Measurements from ENCODE around the gene ATP7B.

ATP7B gene

DNA sequence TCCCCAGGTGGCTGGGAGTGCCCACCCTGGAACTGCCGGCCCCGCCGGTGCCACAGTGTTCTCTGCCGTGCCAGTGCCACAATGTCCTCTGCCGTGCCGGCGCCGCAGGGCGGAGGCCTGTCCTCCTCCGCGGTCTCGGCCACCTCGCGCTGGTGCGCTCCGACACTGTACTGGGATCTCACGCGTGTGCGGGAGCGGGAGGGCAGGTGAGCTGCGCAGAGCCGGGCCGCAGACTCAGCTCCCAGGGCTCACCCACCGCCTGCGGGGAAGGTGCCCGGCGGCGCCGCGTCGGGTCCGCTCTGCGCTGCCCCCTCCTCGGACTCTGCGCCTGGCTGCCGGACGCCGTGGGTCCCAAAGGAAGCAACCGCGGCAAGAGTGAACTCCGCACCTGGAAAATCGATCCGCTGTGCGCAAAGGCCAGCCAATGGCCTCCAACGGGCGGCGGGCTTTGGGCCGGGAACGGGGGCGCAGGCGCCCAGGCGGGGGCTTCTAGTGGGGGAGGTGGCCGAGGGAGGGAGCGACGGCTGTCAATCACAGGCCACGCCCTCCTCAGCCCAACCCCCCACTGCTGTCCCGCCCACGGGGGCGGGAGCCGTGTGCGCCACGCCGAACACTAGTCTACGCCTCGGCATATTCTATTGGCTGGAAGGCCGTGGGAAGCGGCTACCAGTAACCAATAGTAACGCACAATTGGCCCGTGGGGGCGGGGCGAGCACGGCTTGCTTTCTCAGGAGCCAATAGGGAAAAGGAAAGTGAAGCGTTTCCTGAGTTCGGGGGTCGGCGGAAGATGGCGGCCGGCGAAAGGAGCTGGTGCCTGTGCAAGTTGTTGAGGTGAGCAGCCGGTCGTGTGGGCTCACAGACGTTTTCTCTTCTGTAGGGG, 622 bp upstream of the ATP7B start, which contains the start of gene ALG11:
TSS of gene ALG11 (plus strand) at position 767 of the 880 bp plus-strand sequence. CDS start at position 788, 21 bp downstream.
- in situ Hi-C loops (cut with MboI; ENCODE audit: low pct_unique_long_range_greater_than_20kb, low sequenced_read_pairs), result no loop called here
- peak; percentile 99 for DNase-seq

GRCh38 chr13:52009946-52010345, 1.3 kb downstream of the ATP7B start:
- no peak for DNase-seq
- in situ Hi-C loops (cut with MboI; ENCODE audit: low pct_unique_long_range_greater_than_20kb, low sequenced_read_pairs), result no loop called here

- in situ Hi-C loops (cut with MboI; ENCODE audit: low pct_unique_long_range_greater_than_20kb, low sequenced_read_pairs), result no loop called here
- DNase-seq, result no peak
Measured at GRCh38 chr13:52006523-52007245, 4.6 kb downstream of the ATP7B start.

GRCh38 chr13:52005841-52006522, 5.3 kb downstream of the ATP7B start:
- in situ Hi-C loops (cut with MboI; ENCODE audit: low pct_unique_long_range_greater_than_20kb, low sequenced_read_pairs), result no loop called here
- no peak for DNase-seq

DNA sequence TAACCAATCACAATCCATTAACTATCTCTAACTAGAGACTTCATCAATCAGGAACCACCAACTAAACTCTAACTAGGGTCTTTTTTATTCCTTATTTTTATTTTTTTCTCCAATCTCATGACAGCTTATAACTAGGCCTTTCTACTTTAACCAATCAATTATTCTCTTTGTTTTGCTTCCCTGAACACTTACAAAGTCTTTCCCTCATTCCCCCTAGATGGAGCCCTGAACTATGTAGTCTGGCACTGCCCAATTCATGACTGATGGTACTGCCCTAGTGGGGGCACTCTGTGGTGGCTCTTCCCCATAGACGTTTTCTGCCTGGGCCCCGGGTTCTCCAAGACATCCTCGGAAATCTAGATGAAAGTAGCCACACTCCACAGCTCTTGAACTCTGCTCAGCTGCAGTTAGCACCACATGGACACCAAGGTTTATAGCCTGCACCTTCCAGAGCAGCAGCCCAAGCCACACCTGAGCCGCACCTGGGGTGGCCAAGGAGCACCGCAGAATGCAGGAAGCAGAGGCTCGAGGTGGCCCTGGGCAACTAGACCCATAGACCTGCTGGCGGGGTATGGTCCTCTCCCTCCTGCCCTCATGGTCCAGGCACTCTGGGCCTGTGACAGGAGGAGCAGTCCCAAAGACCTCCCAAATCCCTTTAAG, 6.6 kb downstream of the ATP7B start:
- no peak for DNase-seq
- in situ Hi-C loops (cut with MboI; ENCODE audit: low pct_unique_long_range_greater_than_20kb, low sequenced_read_pairs), result no loop called here

DNA sequence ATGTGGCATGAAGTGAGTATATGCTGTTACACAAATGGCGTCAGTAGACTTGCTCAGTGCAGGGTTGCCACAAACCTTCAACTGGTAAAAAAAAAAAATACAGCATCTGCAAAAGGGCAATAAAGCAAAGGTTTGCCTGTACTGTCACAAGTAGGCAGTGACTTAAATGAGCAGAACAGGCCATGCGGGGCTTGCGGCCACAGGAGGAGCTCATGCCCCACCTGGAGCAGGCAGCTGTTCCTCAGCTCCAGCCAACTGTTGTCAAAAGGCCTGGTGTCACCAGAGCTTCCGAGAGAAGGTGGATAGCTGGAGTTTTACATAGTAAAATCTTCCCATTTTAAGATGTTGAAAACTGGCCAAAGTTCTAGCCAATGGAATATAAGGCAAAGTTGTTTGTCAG, 7.7 kb downstream of the ATP7B start:
- in situ Hi-C loops (cut with MboI; ENCODE audit: low pct_unique_long_range_greater_than_20kb, low sequenced_read_pairs), result no loop called here
- no peak for DNase-seq

DNA sequence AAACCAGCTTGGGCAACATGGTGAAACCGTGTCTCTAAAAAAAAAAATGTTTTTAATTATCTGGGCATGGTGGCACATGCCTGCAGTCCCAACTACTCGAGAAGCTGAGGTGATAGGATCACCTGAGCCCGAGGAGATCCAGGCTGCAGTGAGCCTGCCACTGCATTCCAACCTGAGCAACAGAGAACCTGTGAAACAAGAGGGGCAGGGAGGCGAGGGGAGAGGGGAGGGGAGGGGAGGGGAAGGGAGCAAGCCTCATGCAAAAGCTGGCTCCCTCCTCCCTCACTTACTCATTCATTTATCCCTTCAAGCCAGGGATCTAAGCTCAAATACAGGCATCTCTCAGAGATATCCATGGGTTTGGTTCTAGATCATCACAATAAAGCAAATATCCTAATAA, 8.9 kb downstream of the ATP7B start:
- in situ Hi-C loops (cut with MboI; ENCODE audit: low pct_unique_long_range_greater_than_20kb, low sequenced_read_pairs), result no loop called here
- DNase-seq, result no peak

DNA sequence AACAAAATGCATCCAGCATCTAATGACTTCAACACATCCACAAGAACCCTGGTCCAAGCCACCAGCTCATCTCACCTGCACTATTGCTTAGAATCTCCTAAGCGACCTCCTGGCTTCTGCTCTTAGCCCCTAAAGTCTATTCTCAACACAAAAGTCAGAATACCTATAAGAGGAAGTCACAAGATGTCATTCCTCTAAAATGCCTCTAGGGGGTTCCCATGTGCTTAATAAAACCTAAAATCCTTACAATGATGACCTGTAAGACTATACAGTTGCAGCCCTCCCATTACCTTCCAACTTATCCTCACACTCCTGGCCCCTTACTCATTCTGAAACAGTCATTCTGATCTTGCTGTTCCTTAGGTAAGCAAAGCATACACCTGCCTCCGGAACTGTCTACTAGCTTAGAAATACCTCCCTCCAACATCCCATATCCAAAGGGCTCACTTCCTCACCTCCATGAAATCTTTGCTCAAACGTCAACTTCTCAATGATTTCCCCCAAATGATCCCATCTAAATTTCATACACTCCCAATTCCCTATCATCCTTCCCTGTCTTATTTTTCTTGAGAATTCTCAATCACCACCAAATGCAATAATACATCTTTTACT, 10.0 kb downstream of the ATP7B start:
- in situ Hi-C loops (cut with MboI; ENCODE audit: low pct_unique_long_range_greater_than_20kb, low sequenced_read_pairs), result no loop called here
- DNase-seq, result peak; percentile 69

- in situ Hi-C loops (cut with MboI; ENCODE audit: low pct_unique_long_range_greater_than_20kb, low sequenced_read_pairs), result no loop called here
Measured at GRCh38 chr13:51999921-52000320, 11.3 kb downstream of the ATP7B start.

DNA sequence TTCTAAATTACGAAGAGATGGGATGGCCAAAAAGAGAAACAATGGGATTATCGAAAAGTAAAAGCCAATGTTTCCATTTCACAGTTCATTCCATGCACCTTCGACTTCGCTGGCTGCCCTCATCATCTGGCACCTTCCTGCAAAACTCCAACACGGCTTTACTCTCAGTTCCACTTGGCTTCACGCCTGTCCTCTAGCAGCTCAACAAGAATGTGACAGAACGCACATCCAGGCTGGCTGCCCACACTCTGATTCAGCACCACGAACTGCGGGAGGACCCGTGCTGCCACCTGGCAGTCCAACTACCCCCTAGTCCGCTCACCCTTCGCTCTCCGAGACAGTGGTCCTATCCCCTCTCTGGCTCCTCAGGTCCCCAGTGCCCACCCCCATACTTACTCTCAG, 11.7 kb downstream of the ATP7B start:
- in situ Hi-C loops (cut with MboI; ENCODE audit: low pct_unique_long_range_greater_than_20kb, low sequenced_read_pairs), result no loop called here

More at GRCh38 chr13:51999921-52000320, 11.3 kb downstream of the ATP7B start:
- DNase-seq, result no peak

DNA sequence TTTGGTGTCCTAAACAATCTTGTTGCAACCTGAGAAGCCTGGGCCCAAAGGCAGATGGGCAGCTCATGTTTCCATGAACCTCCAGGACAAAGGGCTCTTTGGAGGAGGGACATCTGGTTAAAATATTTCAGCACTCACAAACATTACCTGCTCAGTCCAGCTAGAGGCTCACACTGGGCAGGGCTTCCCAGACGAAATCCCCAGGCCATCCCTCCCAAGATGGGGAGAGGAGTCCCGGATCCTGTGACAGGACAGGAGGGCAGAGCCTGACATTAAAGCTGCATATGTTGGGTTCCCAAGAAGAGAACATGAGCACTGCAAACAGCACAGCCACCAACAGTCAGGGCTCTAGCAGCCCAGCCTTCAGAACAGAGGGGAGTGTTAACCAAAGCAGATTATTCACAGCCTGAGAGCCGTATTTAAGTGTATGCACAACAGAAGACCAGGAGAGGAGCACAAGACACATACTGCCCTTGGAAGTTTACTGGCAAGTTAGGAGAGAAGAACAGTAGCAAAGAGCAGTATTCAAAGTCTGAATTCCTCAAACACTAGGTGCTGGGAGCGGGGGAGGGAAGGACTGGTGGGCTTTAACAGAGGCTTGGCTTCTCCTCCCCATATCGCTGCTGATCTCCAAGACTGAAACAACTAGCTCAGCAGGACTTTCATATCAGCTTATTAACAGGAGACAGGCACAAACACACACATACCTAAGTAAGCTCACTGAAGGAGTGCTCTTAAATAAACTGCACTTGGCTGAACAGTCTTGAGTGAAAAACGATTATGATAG, 12.3 kb downstream of the ATP7B start:
- in situ Hi-C loops (cut with MboI; ENCODE audit: low pct_unique_long_range_greater_than_20kb, low sequenced_read_pairs), result no loop called here
- no peak for DNase-seq

More for the DNA sequence above, 11.7 kb downstream of the ATP7B start:
- no peak for DNase-seq

DNA sequence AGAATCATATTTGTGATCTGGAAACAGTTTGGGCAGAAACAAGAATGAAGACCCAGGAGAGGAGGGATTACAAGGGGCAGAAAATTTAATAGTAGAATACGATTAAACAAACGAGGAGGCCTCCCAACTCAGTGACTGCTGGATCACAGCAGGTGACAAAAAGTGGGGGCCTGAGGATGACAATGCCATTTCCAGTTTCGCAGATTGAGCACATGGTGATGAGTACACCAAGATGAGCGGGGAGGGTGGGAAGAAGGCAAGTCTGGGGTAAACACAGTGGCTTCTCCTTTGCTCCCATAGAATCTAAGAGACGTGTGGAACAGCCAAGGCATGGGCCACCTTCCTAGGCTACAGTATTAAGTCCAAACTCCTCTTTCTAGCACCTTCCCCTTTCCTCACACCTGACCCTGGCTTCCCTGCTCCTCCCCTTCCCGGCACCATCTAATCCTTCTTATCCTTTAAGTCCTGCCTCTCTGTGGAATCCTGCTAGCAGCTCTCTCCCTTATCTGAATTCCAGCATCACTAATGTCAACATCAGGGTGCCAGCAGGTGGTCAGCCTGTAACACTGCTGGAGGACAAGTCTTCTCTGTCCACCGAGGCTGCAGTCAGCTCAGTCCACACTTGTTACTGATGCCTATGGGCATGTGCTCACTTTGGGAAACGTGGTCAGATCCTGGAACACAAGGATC, 13.5 kb downstream of the ATP7B start:
- in situ Hi-C loops (cut with MboI; ENCODE audit: low pct_unique_long_range_greater_than_20kb, low sequenced_read_pairs), result no loop called here
- no peak for DNase-seq

DNA sequence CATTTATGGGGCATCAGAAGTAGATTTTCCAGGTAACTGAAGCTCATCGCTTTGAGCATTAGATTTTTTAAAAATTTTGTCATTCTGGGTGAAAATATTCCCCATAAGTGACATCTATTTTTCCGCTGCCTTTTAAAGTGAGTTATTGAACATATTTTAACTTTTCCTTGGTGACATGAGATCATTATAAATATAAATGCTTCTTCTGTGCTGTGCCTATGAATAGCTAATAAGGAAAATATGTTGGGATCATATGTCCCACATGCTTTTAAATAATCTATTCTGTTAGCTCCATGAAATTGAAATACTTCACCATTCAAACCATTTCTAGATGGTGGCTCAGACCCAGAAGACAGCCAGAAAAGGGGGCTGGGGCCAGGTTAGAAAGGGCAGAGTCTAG, 14.1 kb downstream of the ATP7B start:
- in situ Hi-C loops (cut with MboI; ENCODE audit: low pct_unique_long_range_greater_than_20kb, low sequenced_read_pairs), result no loop called here
- DNase-seq, result no peak

DNA sequence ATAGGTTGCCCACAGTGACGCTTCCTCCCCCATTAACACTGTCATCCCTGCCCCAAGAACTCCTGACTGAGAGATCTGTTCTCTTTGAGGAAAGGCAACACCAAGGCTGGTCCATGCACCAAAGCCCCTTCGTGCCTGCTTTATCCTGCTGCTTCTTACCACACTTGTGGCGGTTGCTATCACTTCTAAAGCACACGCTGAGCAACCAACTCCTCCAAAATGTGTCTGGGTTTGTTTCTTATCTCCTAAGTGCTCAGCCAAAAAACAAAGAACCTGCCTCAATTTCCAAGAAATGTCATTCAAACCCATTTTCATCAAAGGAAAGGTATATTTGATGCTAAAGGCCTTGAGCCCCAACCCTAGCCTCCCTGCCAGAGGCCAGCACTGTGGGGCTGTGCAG, 14.6 kb downstream of the ATP7B start:
- DNase-seq, result no peak
- in situ Hi-C loops (cut with MboI; ENCODE audit: low pct_unique_long_range_greater_than_20kb, low sequenced_read_pairs), result no loop called here

- in situ Hi-C loops (cut with MboI; ENCODE audit: low pct_unique_long_range_greater_than_20kb, low sequenced_read_pairs), result no loop called here
- DNase-seq, result peak; percentile 82
Measured at GRCh38 chr13:51995677-51996551, 15.3 kb downstream of the ATP7B start.

- DNase-seq, result no peak
- in situ Hi-C loops (cut with MboI; ENCODE audit: low pct_unique_long_range_greater_than_20kb, low sequenced_read_pairs), result no loop called here
Measured at GRCh38 chr13:51993713-51994112, 17.5 kb downstream of the ATP7B start.
